ENCODE results near the gene POLD3.

- TF ChIP-seq POLR2AphosphoS5 (IDR thresholded peaks at IDR 0.05; ENCODE audit: low read depth, low read length): no peak
- no peak for TF ChIP-seq REST (IDR thresholded peaks at IDR 0.05; ENCODE audit: insufficient read depth in 1 of 2, low read depth in 2 of 2, low read length in 2 of 2)
- TF ChIP-seq SIN3A (IDR thresholded peaks at IDR 0.05; ENCODE audit: borderline replicate concordance, insufficient read depth, low read length): no peak
- no peak for TF ChIP-seq TAF1 (IDR thresholded peaks at IDR 0.05; ENCODE audit: borderline replicate concordance, insufficient read depth, low read length)
- no peak for TF ChIP-seq FOXP2 (optimal IDR thresholded peaks at IDR 0.05; ENCODE audit: borderline replicate concordance, extremely low read depth, extremely low read length, insufficient read depth)
These were observed 50.5 kb downstream of the POLD3 start for GRCh38 chr11:74642912-74643311.

Data from PFSK-1 (cell line).